HG02885 (cell line): ENCODE results near the gene METTL21C.

Experiments
- ATAC-seq: cut with Tn5 transposase; IDR thresholded peaks from one replicate; pipeline ENCODE4 v1.9.1; 2021; ENCODE audit warnings: mild to moderate bottlenecking; ENCODE audit not compliant: unreplicated experiment, poor library complexity

METTL21C gene

GRCh38 chr13:102698649-102698980 is 3.8 kb upstream of the METTL21C start:
- ATAC-seq: no peak

GRCh38 chr13:102697929-102698648 is 3.2 kb upstream of the METTL21C start:
- no peak for ATAC-seq

GRCh38 chr13:102697264-102697663 is 2.4 kb upstream of the METTL21C start:
- no peak for ATAC-seq

GRCh38 chr13:102696465-102696864 is 1.6 kb upstream of the METTL21C start:
- no peak for ATAC-seq

GRCh38 chr13:102693776-102694175 is 1.1 kb downstream of the METTL21C start:
- ATAC-seq: no peak

GRCh38 chr13:102693250-102693649 is 1.6 kb downstream of the METTL21C start:
- no peak for ATAC-seq

GRCh38 chr13:102692491-102692826 is 2.4 kb downstream of the METTL21C start:
- no peak for ATAC-seq

GRCh38 chr13:102690883-102691282 is 4.0 kb downstream of the METTL21C start:
- no peak for ATAC-seq

- ATAC-seq: no peak
Observed at GRCh38 chr13:102688306-102688973, 6.4 kb downstream of the METTL21C start.

GRCh38 chr13:102687520-102687919 is 7.3 kb downstream of the METTL21C start:
- no peak for ATAC-seq

GRCh38 chr13:102686024-102686423 is 8.8 kb downstream of the METTL21C start:
- ATAC-seq: no peak

GRCh38 chr13:102683637-102684036 is 11.2 kb downstream of the METTL21C start:
- ATAC-seq: no peak

GRCh38 chr13:102682727-102683126 is 12.1 kb downstream of the METTL21C start:
- ATAC-seq: peak; percentile 33

DNA sequence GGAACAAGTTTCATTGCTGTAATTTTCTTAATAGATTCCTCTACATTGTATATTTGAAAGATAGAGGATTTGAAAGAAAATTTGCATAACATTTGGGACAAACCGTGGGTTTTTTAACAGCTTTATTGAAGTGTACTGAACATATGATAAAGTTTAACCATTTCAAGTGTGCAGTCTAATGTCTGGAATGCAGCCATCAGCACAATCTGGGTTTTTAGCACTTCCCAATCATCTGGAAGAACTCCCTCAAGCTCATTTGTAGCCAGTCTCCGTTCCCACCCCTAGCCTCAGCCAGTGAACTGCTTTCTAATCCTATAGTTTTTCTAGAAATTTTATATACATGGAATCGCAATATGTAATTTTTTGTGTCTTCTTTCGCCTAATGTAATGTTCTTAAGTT is 12.6 kb downstream of the METTL21C start:
- no peak for ATAC-seq

GRCh38 chr13:102680842-102681740 is 13.8 kb downstream of the METTL21C start:
- peak; percentile 47 for ATAC-seq

GRCh38 chr13:102680133-102680717 is 14.6 kb downstream of the METTL21C start:
- ATAC-seq: no peak

DNA sequence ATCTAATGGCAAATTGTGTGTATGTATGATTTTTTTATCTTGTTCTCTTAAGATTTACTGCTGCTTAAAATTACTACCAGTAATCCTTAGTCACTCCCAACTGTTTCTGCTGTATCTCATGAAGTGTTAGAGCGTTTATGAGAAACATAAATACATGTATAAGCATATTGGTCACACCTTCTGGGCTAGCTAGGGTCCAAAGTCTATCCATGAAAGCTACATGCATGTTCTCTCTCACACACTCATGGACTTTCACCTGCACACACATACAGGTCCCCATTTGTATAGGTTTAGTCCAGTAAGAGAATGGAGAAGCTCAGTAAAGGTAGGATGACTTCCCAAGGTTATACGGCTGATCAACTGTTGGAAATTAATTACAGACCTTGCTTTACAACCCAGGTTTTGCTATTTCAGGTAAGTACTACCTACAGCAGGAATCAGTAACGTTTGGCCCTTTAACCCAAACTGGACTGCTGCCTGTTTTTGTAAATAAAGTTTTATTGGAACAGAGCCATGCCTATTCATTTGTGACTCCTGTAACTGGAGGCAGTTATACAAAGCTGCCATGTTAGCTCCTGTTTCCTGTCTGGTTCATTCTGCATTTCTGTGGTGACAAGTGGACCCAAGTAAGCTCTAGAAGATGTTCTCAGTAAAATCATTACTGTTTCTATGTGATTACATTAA is 15.3 kb downstream of the METTL21C start:
- ATAC-seq: no peak

GRCh38 chr13:102678339-102679107 is 16.3 kb downstream of the METTL21C start:
- no peak for ATAC-seq

DNA sequence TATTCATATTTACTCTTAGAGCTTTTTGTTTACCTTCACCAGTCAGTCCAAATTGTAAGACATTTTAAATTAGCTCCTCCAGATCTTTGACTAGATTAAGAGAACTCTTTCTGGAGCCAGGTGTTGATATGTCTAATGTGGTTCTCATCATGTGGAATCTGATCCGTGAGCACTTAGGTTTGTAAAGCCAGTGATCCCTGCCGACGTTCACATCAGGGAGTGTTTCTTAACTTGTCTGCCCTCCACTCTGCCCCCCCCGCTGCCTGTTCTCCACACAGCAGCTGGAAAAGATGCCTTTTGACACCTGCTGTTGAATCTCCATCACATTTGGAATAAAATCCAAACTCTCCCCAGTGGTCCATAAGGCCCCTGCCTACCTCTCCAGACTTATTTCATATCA is 17.7 kb downstream of the METTL21C start:
- ATAC-seq: no peak

- ATAC-seq: no peak
Observed at GRCh38 chr13:102675115-102675514, 19.7 kb downstream of the METTL21C start.
